ENCODE results near the gene PPP4C.
A peak's percentile ranks its signal among the peaks of the same experiment; 100 is the strongest.
"Not testable (repeated sequence)": the region's sequence is repeated elsewhere in the genome, so short reads cannot be mapped to it uniquely, and the experiment has no call there.

The PPP4C gene

GRCh38 chr16:30115238-30115637, 39.4 kb downstream of the PPP4C start:
- H3K27ac Mint-ChIP-seq, result no peak overlapping the region

GRCh38 chr16:30116291-30117207, 40.8 kb downstream of the PPP4C start:
- Mint-ChIP-seq H3K4me1 (ENCODE audit: low read depth) (peaks cover 27% of the 10 kb centered on the region), H3K4me3 (no peak overlapping the region), H3K9me3 (no peaks in the 10 kb centered on the region), H3K27me3 (no peaks in the 10 kb centered on the region), H3K27ac (no peak overlapping the region), H3K36me3 (ENCODE audit: low read depth) (peaks cover 52% of the 10 kb centered on the region)
- DNase-seq, result no peak

More at GRCh38 chr16:30115238-30115637, 39.4 kb downstream of the PPP4C start:
- no peak for DNase-seq
- peaks cover 58% of the 10 kb centered on the region for H3K36me3 Mint-ChIP-seq (ENCODE audit: low read depth)
- H3K9me3 Mint-ChIP-seq, result no peaks in the 10 kb centered on the region
- no peaks in the 10 kb centered on the region for H3K27me3 Mint-ChIP-seq
- H3K4me3 Mint-ChIP-seq, result no peak overlapping the region
- H3K4me1 Mint-ChIP-seq (ENCODE audit: low read depth), result peaks cover 16% of the 10 kb centered on the region

- Mint-ChIP-seq H3K4me1 (ENCODE audit: low read depth) (peaks cover 36% of the 10 kb centered on the region), H3K9me3 (no peaks in the 10 kb centered on the region), H3K27me3 (no peaks in the 10 kb centered on the region)
Measured at GRCh38 chr16:30117768-30118167, 42.0 kb downstream of the PPP4C start.

GRCh38 chr16:30119428-30119827, 43.6 kb downstream of the PPP4C start:
- Mint-ChIP-seq H3K27ac (no peak overlapping the region), H3K9me3 (no peaks in the 10 kb centered on the region), H3K4me1 (ENCODE audit: low read depth) (peaks cover 32% of the 10 kb centered on the region), H3K36me3 (ENCODE audit: low read depth) (peaks cover 51% of the 10 kb centered on the region), H3K27me3 (no peaks in the 10 kb centered on the region), H3K4me3 (no peak overlapping the region)
- no peak for DNase-seq

More at GRCh38 chr16:30117768-30118167, 42.0 kb downstream of the PPP4C start:
- no peak overlapping the region for H3K27ac Mint-ChIP-seq
- DNase-seq, result no peak
- peaks cover 53% of the 10 kb centered on the region for H3K36me3 Mint-ChIP-seq (ENCODE audit: low read depth)
- no peak overlapping the region for H3K4me3 Mint-ChIP-seq

GRCh38 chr16:30120340-30121105, 44.7 kb downstream of the PPP4C start:
- Mint-ChIP-seq H3K4me1 (ENCODE audit: low read depth) (peaks cover 27% of the 10 kb centered on the region), H3K36me3 (ENCODE audit: low read depth) (peaks cover 44% of the 10 kb centered on the region), H3K27ac (peak overlapping the region; percentile 76), H3K4me3 (no peak overlapping the region), H3K9me3 (no peaks in the 10 kb centered on the region), H3K27me3 (no peaks in the 10 kb centered on the region)
- DNase-seq, result no peak

GRCh38 chr16:30121741-30122571, 46.2 kb downstream of the PPP4C start:
- H3K27me3 Mint-ChIP-seq, result no peaks in the 10 kb centered on the region
- peak overlapping the region; percentile 86 for H3K4me3 Mint-ChIP-seq
- peaks cover 27% of the 10 kb centered on the region for H3K4me1 Mint-ChIP-seq (ENCODE audit: low read depth)
- H3K36me3 Mint-ChIP-seq (ENCODE audit: low read depth), result peaks cover 35% of the 10 kb centered on the region
- no peak for DNase-seq
- H3K9me3 Mint-ChIP-seq, result no peaks in the 10 kb centered on the region
- peak overlapping the region; percentile 88 for H3K27ac Mint-ChIP-seq

GRCh38 chr16:30122604-30123160, 46.9 kb downstream of the PPP4C start:
- no peaks in the 10 kb centered on the region for H3K9me3 Mint-ChIP-seq
- H3K4me1 Mint-ChIP-seq (ENCODE audit: low read depth), result peaks cover 27% of the 10 kb centered on the region
- no peak for DNase-seq
- H3K27ac Mint-ChIP-seq, result peak overlapping the region; percentile 88
- peaks cover 27% of the 10 kb centered on the region for H3K36me3 Mint-ChIP-seq (ENCODE audit: low read depth)
- H3K27me3 Mint-ChIP-seq, result no peaks in the 10 kb centered on the region
- peak overlapping the region; percentile 86 for H3K4me3 Mint-ChIP-seq

- H3K4me1 Mint-ChIP-seq (ENCODE audit: low read depth), result peaks cover 24% of the 10 kb centered on the region
- no peaks in the 10 kb centered on the region for H3K9me3 Mint-ChIP-seq
- no peak for DNase-seq
- H3K27ac Mint-ChIP-seq, result no peak overlapping the region
- H3K4me3 Mint-ChIP-seq, result no peak overlapping the region
- H3K27me3 Mint-ChIP-seq, result no peaks in the 10 kb centered on the region
- peaks cover 13% of the 10 kb centered on the region for H3K36me3 Mint-ChIP-seq (ENCODE audit: low read depth)
Measured at GRCh38 chr16:30124985-30125379, 49.2 kb downstream of the PPP4C start.

- H3K27ac Mint-ChIP-seq, H3K9me3 Mint-ChIP-seq, DNase-seq, H3K27me3 Mint-ChIP-seq, H3K4me3 Mint-ChIP-seq: not testable (repeated sequence)
- Mint-ChIP-seq H3K4me1 (ENCODE audit: low read depth) (peaks cover 21% of the 10 kb centered on the region), H3K36me3 (ENCODE audit: low read depth) (peaks cover 11% of the 10 kb centered on the region)
Measured at GRCh38 chr16:30125690-30126089, 49.9 kb downstream of the PPP4C start.

GRCh38 chr16:30127993-30128392, 52.2 kb downstream of the PPP4C start:
- Mint-ChIP-seq H3K27ac (no peak overlapping the region), H3K36me3 (ENCODE audit: low read depth) (peaks cover 2% of the 10 kb centered on the region), H3K4me1 (ENCODE audit: low read depth) (peaks cover 6% of the 10 kb centered on the region), H3K4me3 (no peak overlapping the region), H3K27me3 (no peaks in the 10 kb centered on the region), H3K9me3 (no peaks in the 10 kb centered on the region)
- no peak for DNase-seq

- H3K4me3 Mint-ChIP-seq, result no peak overlapping the region
- H3K4me1 Mint-ChIP-seq (ENCODE audit: low read depth), result peaks cover 5% of the 10 kb centered on the region
- no peak for DNase-seq
- H3K9me3 Mint-ChIP-seq, result no peaks in the 10 kb centered on the region
- no peak overlapping the region for H3K27ac Mint-ChIP-seq
- no peaks in the 10 kb centered on the region for H3K36me3 Mint-ChIP-seq (ENCODE audit: low read depth)
- H3K27me3 Mint-ChIP-seq, result no peaks in the 10 kb centered on the region
Measured at GRCh38 chr16:30131869-30132475, 56.2 kb downstream of the PPP4C start.

GRCh38 chr16:30132591-30132990, 56.8 kb downstream of the PPP4C start:
- Mint-ChIP-seq H3K9me3 (no peaks in the 10 kb centered on the region), H3K27ac (no peak overlapping the region), H3K4me3 (no peak overlapping the region), H3K36me3 (ENCODE audit: low read depth) (no peaks in the 10 kb centered on the region), H3K27me3 (no peaks in the 10 kb centered on the region), H3K4me1 (ENCODE audit: low read depth) (peaks cover 5% of the 10 kb centered on the region)
- DNase-seq, result no peak
